H1 (cell line): ENCODE results near the gene COL11A2. TPM values are rescaled to one million over a fixed set of nuclear protein-coding genes. Genes with fewer than 3 reads are reported as not detected.

Source experiments
- CTCF ChIA-PET: fragments of 300-600 bp; sonication (Branson Sonifier 250); formaldehyde crosslinking; loops from one replicate; lab custom pipeline; 2021; ENCODE audit not compliant: partially characterized antibody; lab: Charles Lee
- POLR2A ChIA-PET: fragments of 300-600 bp; sonication (Branson Sonifier 250); formaldehyde crosslinking; loops from one replicate; lab custom pipeline; 2021; ENCODE audit warnings: inconsistent platforms; ENCODE audit not compliant: partially characterized antibody; lab: Charles Lee
- DNase-seq, 2 experiments: peaks; one replicate each; pipeline versions ENCODE4 v3.0.0 to v3.0.0-alpha.2; 2010 to 2022; ENCODE audit warnings: low spot score in 2 of 2, low read depth in 1 of 2, mixed read lengths in 1 of 2
- FAIRE-seq: peaks from 2 replicates; lab custom pipeline; 2011; peaks lifted over from hg19 to GRCh38; lab: Jason Lieb, UNC
- H2AFZ ChIP-seq: 2 replicates; pipeline ENCODE4 v1.8.1; 2012; ENCODE audit warnings: low read length, inconsistent platforms
- H2AK5ac ChIP-seq: 2 replicates; pipeline ENCODE4 v1.6.1; 2013; ENCODE audit warnings: low read depth, low read length
- H2BK120ac ChIP-seq: replicated peaks from 2 replicates; pipeline ENCODE3; 2013; ENCODE audit warnings: low read depth, low read length, inconsistent platforms
- H2BK12ac ChIP-seq: 2 replicates; pipeline ENCODE4 v1.6.1; 2013; ENCODE audit warnings: low read depth, low read length
- H2BK15ac ChIP-seq: 2 replicates; pipeline ENCODE4 v1.6.1; 2013; ENCODE audit warnings: low read length
- H2BK20ac ChIP-seq: 2 replicates; pipeline ENCODE4 v1.6.1; 2013; ENCODE audit warnings: low read length
- H2BK5ac ChIP-seq: 2 replicates; pipeline ENCODE4 v1.6.1; 2013; ENCODE audit warnings: low read depth, low read length
- H3K14ac ChIP-seq: 2 replicates; pipeline ENCODE4 v1.6.1; 2013; ENCODE audit warnings: inconsistent platforms; ENCODE audit not compliant: insufficient read length
- H3K18ac ChIP-seq: 2 replicates; pipeline ENCODE4 v1.6.1; 2013; ENCODE audit warnings: low read length; ENCODE audit errors: extremely low read depth
- H3K23ac ChIP-seq: 2 replicates; pipeline ENCODE4 v1.6.1; 2013; ENCODE audit warnings: inconsistent platforms; ENCODE audit not compliant: insufficient read length
- H3K23me2 ChIP-seq: 2 replicates; pipeline ENCODE4 v1.6.1; 2013; ENCODE audit warnings: low read depth, low read length
- H3K27ac ChIP-seq: 2 replicates; pipeline ENCODE4 v1.6.1; 2011; ENCODE audit warnings: low read depth, low read length, inconsistent platforms
- H3K27me3 ChIP-seq, 4 experiments: replicated peaks in 1 of 4; 1 replicate in 1 of 4; 2 replicates in 3 of 4; pipeline versions ENCODE4 v1.6.1 to v1.8.1; 2011 to 2013; ENCODE audit warnings: low read length in 3 of 4, mild to moderate bottlenecking in 3 of 4, inconsistent platforms in 2 of 4, mixed read lengths in 2 of 4, moderate library complexity in 1 of 4; ENCODE audit not compliant: control insufficient read depth in 3 of 4, insufficient read depth in 3 of 4; ENCODE audit errors: extremely low read depth in 1 of 4
- H3K36me3 ChIP-seq, 4 experiments: 2 replicates each; pipeline versions ENCODE4 v1.6.1 to v1.8.1; 2011 to 2013; ENCODE audit warnings: mild to moderate bottlenecking in 4 of 4, low read length in 3 of 4, moderate library complexity in 2 of 4, control low read depth in 1 of 4, inconsistent platforms in 1 of 4; ENCODE audit not compliant: insufficient read depth in 4 of 4, control insufficient read depth in 2 of 4
- H3K4ac ChIP-seq: replicated peaks from 2 replicates; pipeline ENCODE3; 2013; ENCODE audit warnings: low read length, low read depth, mixed read lengths, inconsistent platforms; ENCODE audit not compliant: insufficient read length
- H3K4me1 ChIP-seq, 4 experiments: replicated peaks in 1 of 4; 1 replicate in 1 of 4; 2 replicates in 3 of 4; pipeline versions ENCODE4 v1.6.1 to v1.8.1; 2011 to 2013; ENCODE audit warnings: low read length in 3 of 4, inconsistent platforms in 2 of 4, mixed read lengths in 1 of 4; ENCODE audit not compliant: insufficient read depth in 4 of 4, control insufficient read depth in 3 of 4
- H3K4me2 ChIP-seq, 2 experiments: 2 replicates each; pipeline versions ENCODE4 v1.6.1 to v1.8.1; 2011 to 2013; ENCODE audit warnings: low read depth in 2 of 2, low read length in 2 of 2, control low read depth in 1 of 2, inconsistent platforms in 1 of 2, mild to moderate bottlenecking in 1 of 2; ENCODE audit not compliant: insufficient read depth in 1 of 2
- H3K4me3 ChIP-seq, 4 experiments: fragments of 200-600, 300-600 bp in 1 of 4; sonication (generic), shearing (Covaris generic), sonication (Bioruptor Twin) in 1 of 4; 2 replicates each; pipeline versions ENCODE4 v1.5.1 to v1.8.1; 2011 to 2016; ENCODE audit warnings: low read length in 4 of 4, low read depth in 3 of 4, control low read depth in 2 of 4, inconsistent platforms in 2 of 4, mild to moderate bottlenecking in 2 of 4, mixed read lengths in 1 of 4, moderate library complexity in 1 of 4; ENCODE audit not compliant: insufficient read depth in 2 of 4; ENCODE audit errors: extremely low read depth in 1 of 4
- H3K56ac ChIP-seq: replicated peaks from 2 replicates; pipeline ENCODE3; 2013; ENCODE audit warnings: low read depth, mild to moderate bottlenecking, mixed read lengths, low read length, inconsistent platforms; ENCODE audit not compliant: insufficient read length
- H3K79me1 ChIP-seq: 2 replicates; pipeline ENCODE4 v1.6.1; 2013; ENCODE audit warnings: low read depth, low read length, control low read depth
- H3K79me2 ChIP-seq, 2 experiments: 2 replicates each; pipeline versions ENCODE4 v1.6.1 to v1.8.1; 2012 to 2013; ENCODE audit warnings: low read length in 2 of 2, mild to moderate bottlenecking in 2 of 2, inconsistent platforms in 1 of 2; ENCODE audit not compliant: insufficient read depth in 2 of 2, control insufficient read depth in 1 of 2
- H3K9ac ChIP-seq, 4 experiments: replicated peaks in 1 of 4; 1 replicate in 1 of 4; 2 replicates in 3 of 4; pipeline versions ENCODE4 v1.6.1 to v1.8.1; 2011 to 2013; ENCODE audit warnings: low read depth in 3 of 4, low read length in 3 of 4, control low read depth in 2 of 4, mild to moderate bottlenecking in 2 of 4, moderate library complexity in 2 of 4, inconsistent platforms in 1 of 4; ENCODE audit errors: extremely low read depth in 1 of 4
- H3K9me3 ChIP-seq, 2 experiments: 2 replicates each; pipeline versions ENCODE4 v1.6.1 to v1.8.1; 2012 to 2013; ENCODE audit warnings: mild to moderate bottlenecking in 2 of 2, moderate library complexity in 2 of 2, control low read depth in 1 of 2, inconsistent platforms in 1 of 2, low read depth in 1 of 2, low read length in 1 of 2, mixed read lengths in 1 of 2; ENCODE audit not compliant: insufficient read depth in 2 of 2
- H4K20me1 ChIP-seq, 2 experiments: replicated peaks in 1 of 2; 2 replicates each; pipeline versions ENCODE3 to v1.8.1; 2011 to 2013; ENCODE audit warnings: inconsistent platforms in 2 of 2, low read length in 2 of 2, mild to moderate bottlenecking in 1 of 2; ENCODE audit not compliant: insufficient read depth in 2 of 2, control insufficient read depth in 1 of 2
- H4K5ac ChIP-seq: 2 replicates; pipeline ENCODE4 v1.6.1; 2013; ENCODE audit warnings: low read length, low read depth, mixed read lengths, inconsistent platforms; ENCODE audit not compliant: insufficient read length
- H4K8ac ChIP-seq: 2 replicates; pipeline ENCODE4 v1.8.0; 2013; ENCODE audit warnings: mild to moderate bottlenecking, moderate library complexity, low read length, inconsistent platforms; ENCODE audit not compliant: insufficient read depth; ENCODE audit errors: extremely low read depth
- H4K91ac ChIP-seq: replicated peaks from 2 replicates; pipeline ENCODE3; 2013; ENCODE audit warnings: low read length, mixed read lengths, inconsistent platforms; ENCODE audit not compliant: insufficient read length
- ATF2 ChIP-seq: IDR thresholded peaks from 2 replicates; pipeline ENCODE4 v1.6.1; 2012; ENCODE audit warnings: low read length, inconsistent platforms
- BRCA1 ChIP-seq: IDR thresholded peaks from 2 replicates; pipeline ENCODE4 v1.6.1; 2012; ENCODE audit warnings: low read depth, low read length, improper control_type of control experiment
- CBX8 ChIP-seq: fragments of 300-800, 300-1000 bp; sonication (generic); IDR thresholded peaks from 2 replicates; pipeline ENCODE4 v1.7.1; 2016; ENCODE audit warnings: low read depth, low read length, borderline replicate concordance
- FOSL1 ChIP-seq: IDR thresholded peaks from 2 replicates; pipeline ENCODE4 v1.6.1; 2011; ENCODE audit warnings: mild to moderate bottlenecking, low read depth, low read length, moderate library complexity; ENCODE audit not compliant: insufficient read depth
- JUN ChIP-seq: IDR thresholded peaks from 2 replicates; pipeline ENCODE4 v1.6.1; 2011; ENCODE audit warnings: low read depth, mild to moderate bottlenecking, improper control_type of control experiment, low read length
- JUND ChIP-seq: IDR thresholded peaks from 2 replicates; pipeline ENCODE4 v1.6.1; 2011; ENCODE audit warnings: mild to moderate bottlenecking, improper control_type of control experiment, low read length
- KDM5A ChIP-seq: fragments of 200-600 bp; IDR thresholded peaks from 2 replicates; pipeline ENCODE4 v1.7.1; 2012; ENCODE audit warnings: mild to moderate bottlenecking, low read length, inconsistent platforms, mixed read lengths
- RNF2 ChIP-seq: fragments of 200-900, 300-1000 bp; sonication (generic); IDR thresholded peaks from 2 replicates; pipeline ENCODE4 v1.7.1; 2016; ENCODE audit warnings: borderline replicate concordance, low read depth, mild to moderate bottlenecking, antibody characterized with exemption, low read length; ENCODE audit not compliant: poor library complexity, severe bottlenecking; ENCODE audit errors: missing control alignments
- RXRA ChIP-seq: IDR thresholded peaks from 2 replicates; pipeline ENCODE4 v1.6.1; 2011; ENCODE audit warnings: low read depth, mild to moderate bottlenecking, low read length, moderate library complexity; ENCODE audit not compliant: insufficient read depth
- SIRT6 ChIP-seq: IDR thresholded peaks from one replicate; pipeline ENCODE4 v1.7.1; 2012; ENCODE audit warnings: low read length, inconsistent platforms
- SP1 ChIP-seq: IDR thresholded peaks from 2 replicates; pipeline ENCODE4 v1.6.1; 2011; ENCODE audit warnings: low read depth, low read length
- WGBS, 2 experiments: shearing (Covaris generic) in 1 of 2; methylation state at CpG; one replicate each; pipeline versions ENCODE4 v1.1.6 to v1.1.7; 2013 to 2015; ENCODE audit warnings: low lambda C conversion rate in 2 of 2, mixed read lengths in 2 of 2, inconsistent platforms in 1 of 2, low coverage in 1 of 2, missing lambda C conversion rate in 1 of 2; ENCODE audit not compliant: insufficient replicate concordance in 2 of 2, insufficient coverage in 1 of 2, insufficient read length in 1 of 2; ENCODE audit errors: extremely low coverage in 1 of 2, missing lambda C conversion rate in 1 of 2; 5-methylcytosine and 5-hydroxymethylcytosine counted together
- polyA plus RNA-seq, 7 experiments: library from polyadenylated mRNA; depleted of rRNA in 3 of 7; stranded (reverse) in 5 of 7; unstranded in 2 of 7; fragments of >200 nt in 5 of 7; fragments of 200-250 nt in 2 of 7; gene quantifications; 1 replicate in 5 of 7; 2 replicates in 1 of 7; 4 replicates in 1 of 7; pipeline versions ENCODE4 v1.2.1 to v1.2.3, GENCODE V29; 2011 to 2013; ENCODE audit warnings: missing spikeins in 2 of 7, mixed read lengths in 2 of 7
- total RNA-seq: library from RNA; stranded (reverse); fragmentation: NEBNext Ultra II Directional; extraction: Animal tissue kit (Norgen Biotek cat#: 25700); gene quantifications from 2 replicates; pipeline ENCODE4 v1.2.1, GENCODE V29; 2021

The COL11A2 gene
- total and polyA plus RNA-seq, 2 of the 8 experiments (the other 6 are each of a cell fraction or from before 2014, with no cell fraction given) = 2.8 to 3.8 TPM

GRCh38 chr6:33199687-33200218 lies 7.5 kb upstream of the COL11A2 start:
- peaks cover 7 to 30% (median 20%) of the 10 kb centered on the region in 4 experiments for H3K36me3 ChIP-seq
- peaks cover 14% of the 10 kb centered on the region for H3K23me2 ChIP-seq
- WGBS, 2 experiments = 5% methylated on average over 14 of the region's 26 CpGs; no CpG with 5 or more reads in 1 of the 2 experiments
- no peak overlapping the region for H2BK15ac ChIP-seq
- no peak for FAIRE-seq
- H3K4me2 ChIP-seq = peak overlapping the region; percentile 96 to 99
- H3K27me3 ChIP-seq = no peaks in the 10 kb centered on the region
- H2BK12ac ChIP-seq = no peak overlapping the region; the same call in 1 of the 2 replicates
- no peak overlapping the region for H3K23ac ChIP-seq
- H3K79me2 ChIP-seq = peaks cover 3 to 22% of the 10 kb centered on the region in 2 experiments; a peak in 3 of 4 replicates
- no peak overlapping the region for H2BK20ac ChIP-seq
- H2BK120ac ChIP-seq = no peak overlapping the region
- no peak overlapping the region for H4K8ac ChIP-seq
- no peak overlapping the region for H4K5ac ChIP-seq
- no peak overlapping the region for H3K4ac ChIP-seq
- no peak overlapping the region for H3K56ac ChIP-seq
- H3K4me3 ChIP-seq = peak overlapping the region; percentile 87 to 89 (median 88)
- H3K27ac ChIP-seq = peak overlapping the region; percentile 93; the same call in 1 of the 2 replicates
- peaks cover 8 to 24% (median 9%) of the 10 kb centered on the region in 4 experiments for H3K4me1 ChIP-seq
- peaks cover 16% of the 10 kb centered on the region for H3K79me1 ChIP-seq
- H4K91ac ChIP-seq = no peak overlapping the region
- CTCF ChIA-PET = interaction anchor here (2.8 to 3.1 kb wide), 3 partner anchors 10 to 49 kb away, joined by 8 to 30 read pairs (median 26); no protein-coding TSS in a partner anchor
- H4K20me1 ChIP-seq = peaks cover 5 to 23% of the 10 kb centered on the region in 2 experiments
- peak overlapping the region; percentile 51; the same call in 1 of the 2 replicates for H2AFZ ChIP-seq
- H3K18ac ChIP-seq = peak overlapping the region; percentile 26
- POLR2A ChIA-PET = interaction anchor here (0.6 to 1.7 kb wide), 10 partner anchors 10 to 229 kb away, joined by 3 to 7 read pairs (median 3); partner anchors contain the start of genes B3GALT4, RPS18 and VPS52
- H3K14ac ChIP-seq = no peak overlapping the region
- H2BK5ac ChIP-seq = peak overlapping the region; percentile 96
- DNase-seq = peak in 1 of 2 experiments; percentile 73
- no peak overlapping the region; the same call in 1 of the 2 replicates for H2AK5ac ChIP-seq
- H3K9me3 ChIP-seq = no peaks in the 10 kb centered on the region
- peak overlapping the region; percentile 42 to 96 (median 62); a peak in 6 of 7 replicates for H3K9ac ChIP-seq
- TF ChIP-seq CBX8 (no peak), BRCA1 (no peak), JUN (no peak), SP1 (no peak), RNF2 (no peak), ATF2 (no peak), FOSL1 (no peak), SIRT6 (no peak), JUND (no peak), RXRA (no peak), KDM5A (no peak)
